Measurements from ENCODE around the gene TARS1. TPM values are rescaled to one million over a fixed set of nuclear protein-coding genes. Genes with fewer than 3 reads are reported as not detected.

The TARS1 gene
- total and polyA plus RNA-seq, 4 donors = 71.5 to 97.5 (median 81.7) TPM

DNA sequence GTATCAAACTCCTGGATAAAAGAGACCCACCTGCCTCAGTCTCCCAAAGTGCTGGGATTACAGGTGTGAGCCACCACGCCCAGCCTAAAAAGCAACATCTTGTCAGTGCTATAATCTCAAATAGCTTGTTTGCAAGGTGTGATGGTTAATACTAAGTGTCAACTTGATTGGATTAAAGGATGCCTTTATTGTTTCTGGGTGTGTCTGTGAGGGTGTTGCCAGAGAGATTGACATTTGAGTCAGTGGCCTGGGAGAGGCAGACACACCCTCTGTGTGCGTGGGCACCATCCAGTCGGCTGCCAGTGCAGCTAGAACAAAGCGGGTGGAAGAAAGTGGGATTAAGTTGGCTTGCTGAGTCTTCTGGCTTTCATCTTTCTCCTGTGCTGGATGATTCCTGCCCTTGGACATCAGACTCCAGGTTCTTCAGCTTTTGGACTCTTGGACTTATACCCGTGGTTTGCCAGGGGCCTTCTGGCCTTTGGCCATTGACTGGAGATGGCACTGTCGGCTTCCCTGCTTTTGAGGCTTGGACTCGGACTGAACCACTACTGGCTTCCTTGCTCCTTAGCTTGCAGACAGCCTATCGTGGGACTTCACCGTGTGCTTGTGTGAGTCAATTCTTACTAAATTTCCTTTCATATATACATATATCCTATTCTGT, 28.1 kb downstream of the TARS1 start:
- WGBS, 2 donors = 86 to 89% methylated on average over 9 of the region's 9 CpGs
- Histone ChIP-seq H3K4me3 (no peak overlapping the region), H3K27me3 (ENCODE audit: control insufficient read depth in 3 of 3, insufficient read depth in 3 of 3, low read length in 2 of 3) (no peaks in the 10 kb centered on the region), H3K27ac (ENCODE audit: low read depth in 1 of 2, low read length in 1 of 2) (no peak overlapping the region), H3K4me1 (ENCODE audit: control insufficient read depth in 5 of 5, insufficient read depth in 5 of 5, low read length in 5 of 5) (no peaks in the 10 kb centered on the region), H3K9ac (ENCODE audit: insufficient read depth in 1 of 2, low read length in 2 of 2) (no peak overlapping the region), H3K36me3 (ENCODE audit: control insufficient read depth in 4 of 4, insufficient read depth in 4 of 4, low read length in 4 of 4) (peaks cover 25 to 43% (median 34%) of the 10 kb centered on the region in 4 donors), H3K9me3 (ENCODE audit: control insufficient read depth in 4 of 4, insufficient read depth in 3 of 4, low read length in 3 of 4) (no peaks in the 10 kb centered on the region)
- TF ChIP-seq, protein P1, sequence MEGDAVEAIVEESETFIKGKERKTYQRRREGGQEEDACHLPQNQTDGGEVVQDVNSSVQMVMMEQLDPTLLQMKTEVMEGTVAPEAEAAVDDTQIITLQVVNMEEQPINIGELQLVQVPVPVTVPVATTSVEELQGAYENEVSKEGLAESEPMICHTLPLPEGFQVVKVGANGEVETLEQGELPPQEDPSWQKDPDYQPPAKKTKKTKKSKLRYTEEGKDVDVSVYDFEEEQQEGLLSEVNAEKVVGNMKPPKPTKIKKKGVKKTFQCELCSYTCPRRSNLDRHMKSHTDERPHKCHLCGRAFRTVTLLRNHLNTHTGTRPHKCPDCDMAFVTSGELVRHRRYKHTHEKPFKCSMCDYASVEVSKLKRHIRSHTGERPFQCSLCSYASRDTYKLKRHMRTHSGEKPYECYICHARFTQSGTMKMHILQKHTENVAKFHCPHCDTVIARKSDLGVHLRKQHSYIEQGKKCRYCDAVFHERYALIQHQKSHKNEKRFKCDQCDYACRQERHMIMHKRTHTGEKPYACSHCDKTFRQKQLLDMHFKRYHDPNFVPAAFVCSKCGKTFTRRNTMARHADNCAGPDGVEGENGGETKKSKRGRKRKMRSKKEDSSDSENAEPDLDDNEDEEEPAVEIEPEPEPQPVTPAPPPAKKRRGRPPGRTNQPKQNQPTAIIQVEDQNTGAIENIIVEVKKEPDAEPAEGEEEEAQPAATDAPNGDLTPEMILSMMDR (IDR thresholded peaks at IDR 0.05; ENCODE audit: control extremely low read depth, extremely low read depth) = no peak
- no peak for ATAC-seq (ENCODE audit: insufficient read depth, low FRiP score)
- no peak for DNase-seq

DNA sequence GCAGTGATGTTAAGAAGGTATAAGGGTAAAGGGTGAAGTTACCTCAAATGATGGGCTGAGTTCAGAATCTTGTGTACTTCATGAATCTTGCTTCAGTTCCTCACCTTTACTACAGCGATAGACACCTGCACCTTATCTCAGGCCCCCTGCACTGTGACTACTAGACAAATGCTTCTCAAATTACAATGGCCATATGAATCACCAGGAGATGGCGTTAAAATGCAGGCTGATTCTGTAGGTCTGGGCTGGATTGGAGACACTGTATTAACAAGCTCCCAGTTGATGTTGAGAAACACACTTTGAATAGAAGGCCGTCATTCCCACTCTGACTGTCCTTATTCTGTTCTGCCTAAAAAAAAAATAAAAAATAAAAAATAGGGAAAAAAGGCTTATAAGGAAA, 29.8 kb downstream of the TARS1 start:
- ATAC-seq (ENCODE audit: insufficient read depth, low FRiP score) (no peak), DNase-seq (peak in 2 of 3 donors; percentile 45 to 72)
- Histone ChIP-seq H3K4me3 (no peak overlapping the region), H3K27ac (ENCODE audit: low read depth in 1 of 2, low read length in 1 of 2) (no peak overlapping the region), H3K27me3 (ENCODE audit: control insufficient read depth in 3 of 3, insufficient read depth in 3 of 3, low read length in 2 of 3) (no peaks in the 10 kb centered on the region), H3K4me1 (ENCODE audit: control insufficient read depth in 5 of 5, insufficient read depth in 5 of 5, low read length in 5 of 5) (no peaks in the 10 kb centered on the region), H3K36me3 (ENCODE audit: control insufficient read depth in 4 of 4, insufficient read depth in 4 of 4, low read length in 4 of 4) (peaks cover 24 to 48% (median 29%) of the 10 kb centered on the region in 4 donors), H3K9me3 (ENCODE audit: control insufficient read depth in 4 of 4, insufficient read depth in 3 of 4, low read length in 3 of 4) (no peaks in the 10 kb centered on the region), H3K9ac (ENCODE audit: insufficient read depth in 1 of 2, low read length in 2 of 2) (no peak overlapping the region)
- TF ChIP-seq, protein P1 (IDR thresholded peaks at IDR 0.05; ENCODE audit: control extremely low read depth, extremely low read depth) = no peak
- WGBS, 2 donors = 72 to 73% methylated on average over 3 of the region's 3 CpGs

DNA sequence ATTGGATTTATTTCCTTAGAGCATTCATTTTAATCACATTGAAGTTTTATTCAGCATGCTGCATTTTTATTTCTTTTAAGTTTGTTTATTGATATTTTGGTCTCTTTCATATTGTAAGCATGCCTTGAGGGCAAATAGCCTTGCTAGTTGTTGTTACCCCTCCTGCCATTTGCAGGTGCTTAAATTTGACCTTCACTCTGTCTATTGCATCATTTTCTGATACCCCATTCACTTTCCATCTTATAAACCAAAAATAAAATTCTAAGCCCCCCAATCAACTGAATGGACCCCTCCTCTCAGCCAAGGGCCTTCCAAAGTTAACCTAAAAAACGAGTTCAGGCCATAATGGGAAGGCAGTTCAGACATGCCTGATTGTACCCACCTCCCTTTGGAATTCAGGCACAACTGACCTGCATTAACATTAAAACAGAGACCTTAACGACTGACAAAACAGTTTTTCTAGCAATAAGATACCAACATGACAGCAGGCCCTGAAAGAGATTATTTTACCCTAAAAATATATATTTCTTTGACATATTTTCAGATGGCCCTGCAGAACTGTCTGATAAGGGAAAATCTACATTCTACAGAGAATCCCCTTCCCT, 32.1 kb downstream of the TARS1 start:
- Histone ChIP-seq H3K36me3 (ENCODE audit: control insufficient read depth in 4 of 4, insufficient read depth in 4 of 4, low read length in 4 of 4) (peaks cover 25 to 38% (median 28%) of the 10 kb centered on the region in 4 donors), H3K9me3 (ENCODE audit: control insufficient read depth in 4 of 4, insufficient read depth in 3 of 4, low read length in 3 of 4) (no peaks in the 10 kb centered on the region), H3K9ac (ENCODE audit: insufficient read depth in 1 of 2, low read length in 2 of 2) (no peak overlapping the region), H3K4me1 (ENCODE audit: control insufficient read depth in 5 of 5, insufficient read depth in 5 of 5, low read length in 5 of 5) (no peaks in the 10 kb centered on the region), H3K4me3 (no peak overlapping the region), H3K27me3 (ENCODE audit: control insufficient read depth in 3 of 3, insufficient read depth in 3 of 3, low read length in 2 of 3) (no peaks in the 10 kb centered on the region), H3K27ac (ENCODE audit: low read depth in 1 of 2, low read length in 1 of 2) (no peak overlapping the region)
- DNase-seq = no peak
- ATAC-seq (ENCODE audit: insufficient read depth, low FRiP score) = no peak
- WGBS, 2 donors = 73 to 80% methylated on average over 2 of the region's 2 CpGs
- TF ChIP-seq, protein P1 (IDR thresholded peaks at IDR 0.05; ENCODE audit: control extremely low read depth, extremely low read depth) = no peak
